Activated T-cell treated with anti-CD3 and anti-CD28 coated beads for 1 hour (primary cell): ENCODE data around the gene SIPA1.

Experiments
- DNase-seq: peaks from one replicate; pipeline ENCODE4 v3.0.0-alpha.2; 2020; ENCODE audit warnings: low read depth

SIPA1 gene, protein sequence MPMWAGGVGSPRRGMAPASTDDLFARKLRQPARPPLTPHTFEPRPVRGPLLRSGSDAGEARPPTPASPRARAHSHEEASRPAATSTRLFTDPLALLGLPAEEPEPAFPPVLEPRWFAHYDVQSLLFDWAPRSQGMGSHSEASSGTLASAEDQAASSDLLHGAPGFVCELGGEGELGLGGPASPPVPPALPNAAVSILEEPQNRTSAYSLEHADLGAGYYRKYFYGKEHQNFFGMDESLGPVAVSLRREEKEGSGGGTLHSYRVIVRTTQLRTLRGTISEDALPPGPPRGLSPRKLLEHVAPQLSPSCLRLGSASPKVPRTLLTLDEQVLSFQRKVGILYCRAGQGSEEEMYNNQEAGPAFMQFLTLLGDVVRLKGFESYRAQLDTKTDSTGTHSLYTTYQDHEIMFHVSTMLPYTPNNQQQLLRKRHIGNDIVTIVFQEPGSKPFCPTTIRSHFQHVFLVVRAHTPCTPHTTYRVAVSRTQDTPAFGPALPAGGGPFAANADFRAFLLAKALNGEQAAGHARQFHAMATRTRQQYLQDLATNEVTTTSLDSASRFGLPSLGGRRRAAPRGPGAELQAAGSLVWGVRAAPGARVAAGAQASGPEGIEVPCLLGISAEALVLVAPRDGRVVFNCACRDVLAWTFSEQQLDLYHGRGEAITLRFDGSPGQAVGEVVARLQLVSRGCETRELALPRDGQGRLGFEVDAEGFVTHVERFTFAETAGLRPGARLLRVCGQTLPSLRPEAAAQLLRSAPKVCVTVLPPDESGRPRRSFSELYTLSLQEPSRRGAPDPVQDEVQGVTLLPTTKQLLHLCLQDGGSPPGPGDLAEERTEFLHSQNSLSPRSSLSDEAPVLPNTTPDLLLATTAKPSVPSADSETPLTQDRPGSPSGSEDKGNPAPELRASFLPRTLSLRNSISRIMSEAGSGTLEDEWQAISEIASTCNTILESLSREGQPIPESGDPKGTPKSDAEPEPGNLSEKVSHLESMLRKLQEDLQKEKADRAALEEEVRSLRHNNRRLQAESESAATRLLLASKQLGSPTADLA

DNA sequence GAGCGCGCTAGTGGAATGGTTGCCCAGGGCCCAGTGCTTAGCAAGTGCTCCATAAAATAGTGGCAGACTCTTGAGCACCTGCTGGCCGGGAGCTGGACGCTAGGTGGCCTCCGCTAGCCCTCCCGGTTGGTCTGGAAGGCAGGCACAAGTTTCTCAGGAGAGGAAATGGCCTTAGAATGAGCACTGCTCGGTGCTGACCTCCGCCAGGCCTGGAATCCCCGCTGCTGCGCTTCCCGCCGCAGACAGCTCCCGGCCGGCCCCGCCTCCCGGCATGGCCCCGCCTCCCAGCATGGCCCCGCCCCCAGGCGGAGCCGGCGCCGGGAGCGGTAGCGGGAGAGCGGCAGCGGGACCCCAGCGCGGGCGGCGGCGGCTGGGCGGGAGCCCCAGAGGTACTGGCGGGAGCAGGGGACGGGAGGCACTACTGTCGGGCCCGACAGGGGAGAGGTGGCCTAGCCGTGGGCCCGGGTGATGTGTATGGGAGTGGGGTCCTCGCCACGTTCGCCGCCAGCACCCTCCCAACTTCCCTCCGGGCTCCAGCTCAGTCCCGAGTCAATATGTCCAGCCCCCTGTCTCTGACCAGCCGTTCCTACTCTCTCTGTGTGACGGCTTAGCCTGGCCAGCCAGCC, at the start of gene SIPA1:
TSS of gene SIPA1 (plus strand) at position 308 of the 626 bp plus-strand sequence. CDS start 2,821 bp downstream, outside the sequence.
- DNase-seq: peak; percentile 66

DNA sequence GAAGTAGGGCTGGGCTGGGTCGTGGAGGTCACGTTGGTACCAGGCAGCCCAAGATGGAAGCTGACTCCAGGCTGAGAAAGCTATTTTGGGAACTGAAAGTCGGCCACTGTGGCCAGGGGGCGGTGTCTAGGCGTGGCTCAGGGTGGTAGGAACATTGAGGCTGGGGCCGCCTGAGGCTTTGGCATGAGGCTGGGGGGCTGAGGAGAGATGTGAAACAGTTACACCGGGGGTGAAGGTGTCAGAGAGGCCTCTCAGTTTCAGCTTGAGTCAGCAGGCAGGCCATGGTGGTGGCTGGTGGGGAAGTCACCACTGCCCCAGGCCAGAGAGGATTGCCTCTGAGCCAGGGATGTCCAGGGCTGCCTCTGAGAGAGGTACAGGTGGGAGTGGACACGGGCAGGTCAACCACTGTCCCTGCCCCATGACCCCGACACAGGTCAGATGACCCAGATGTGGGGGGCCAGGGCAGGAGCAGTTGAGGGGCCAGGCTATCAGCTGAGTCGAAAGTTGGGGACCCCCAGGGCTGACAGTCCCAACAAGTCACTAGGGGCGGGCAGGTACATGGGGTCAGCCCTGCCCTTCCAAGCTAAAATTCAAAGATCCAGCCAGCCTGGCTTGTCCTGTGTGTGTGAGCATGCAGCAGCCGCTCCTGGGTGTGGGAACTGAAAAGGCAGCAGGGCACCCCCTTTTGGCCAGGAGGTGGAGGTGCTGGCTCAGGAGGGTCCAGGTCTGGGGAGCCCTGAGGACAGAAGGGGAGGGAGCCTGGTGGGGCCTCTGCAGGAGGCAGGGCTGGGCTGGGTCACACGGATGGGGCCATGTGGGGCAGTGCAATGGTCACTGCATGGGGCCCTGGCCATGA, 49.5 kb upstream of the SIPA1 start:
- peak; percentile 61 for DNase-seq

DNA sequence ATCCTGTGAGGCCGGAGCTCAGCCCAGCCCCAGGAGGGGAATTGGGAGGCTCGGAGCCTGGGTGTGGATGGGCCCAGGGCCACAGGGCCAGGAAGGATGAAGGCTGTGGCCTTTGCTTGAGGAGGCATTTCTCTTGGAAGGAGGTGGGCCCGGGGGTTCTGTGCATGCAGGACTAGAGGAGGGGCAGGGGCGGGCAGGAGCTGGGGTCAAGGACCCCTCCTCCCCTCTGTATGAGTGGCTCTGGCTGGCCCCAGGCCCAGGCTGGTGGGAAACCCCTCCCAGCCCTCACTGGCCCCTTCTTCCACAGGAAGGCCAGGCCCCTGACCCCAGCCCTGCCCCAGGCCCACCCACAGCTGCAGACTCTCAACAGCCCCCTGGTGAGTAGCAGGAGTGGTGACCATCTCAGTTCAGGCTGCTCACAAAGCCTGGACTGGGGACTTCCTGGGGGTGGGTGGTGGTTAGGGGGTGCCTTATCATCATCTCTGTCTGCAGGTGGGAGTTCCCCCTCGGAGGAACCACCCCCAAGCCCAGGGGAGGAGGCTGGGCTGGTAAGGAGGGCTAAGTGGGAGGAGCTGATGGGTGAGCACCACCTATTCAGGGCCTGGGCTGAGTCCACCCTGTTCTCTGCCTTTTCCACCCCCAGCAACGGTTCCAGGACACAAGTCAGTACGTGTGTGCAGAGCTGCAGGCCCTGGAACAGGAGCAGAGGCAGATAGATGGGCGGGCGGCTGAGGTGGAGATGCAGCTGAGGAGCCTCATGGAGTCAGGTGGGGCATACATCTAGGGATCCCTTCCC, 48.3 kb upstream of the SIPA1 start:
- DNase-seq: no peak

DNA sequence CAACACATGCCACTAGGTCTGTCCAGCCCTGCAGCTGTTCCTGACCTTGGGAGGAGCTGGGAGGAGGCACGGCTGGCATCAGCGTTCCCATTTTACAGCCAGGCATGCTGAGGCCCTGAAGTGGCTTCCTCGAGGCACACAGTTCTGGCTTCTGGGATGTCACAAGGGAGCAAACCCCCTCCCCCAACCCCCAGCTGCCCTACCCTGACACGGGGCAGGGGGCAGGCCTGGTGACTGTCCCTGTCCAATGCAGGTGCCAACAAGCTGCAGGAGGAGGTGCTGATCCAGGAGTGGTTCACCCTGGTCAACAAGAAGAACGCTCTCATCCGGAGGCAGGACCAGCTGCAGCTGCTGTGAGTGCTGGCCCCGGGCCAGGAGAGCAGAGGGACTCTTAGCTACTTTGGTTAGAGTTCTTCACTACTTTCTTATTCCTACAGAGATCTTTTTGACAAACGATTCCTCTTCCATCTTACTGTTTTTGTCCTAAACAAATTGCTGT, 47.6 kb upstream of the SIPA1 start:
- no peak for DNase-seq

DNA sequence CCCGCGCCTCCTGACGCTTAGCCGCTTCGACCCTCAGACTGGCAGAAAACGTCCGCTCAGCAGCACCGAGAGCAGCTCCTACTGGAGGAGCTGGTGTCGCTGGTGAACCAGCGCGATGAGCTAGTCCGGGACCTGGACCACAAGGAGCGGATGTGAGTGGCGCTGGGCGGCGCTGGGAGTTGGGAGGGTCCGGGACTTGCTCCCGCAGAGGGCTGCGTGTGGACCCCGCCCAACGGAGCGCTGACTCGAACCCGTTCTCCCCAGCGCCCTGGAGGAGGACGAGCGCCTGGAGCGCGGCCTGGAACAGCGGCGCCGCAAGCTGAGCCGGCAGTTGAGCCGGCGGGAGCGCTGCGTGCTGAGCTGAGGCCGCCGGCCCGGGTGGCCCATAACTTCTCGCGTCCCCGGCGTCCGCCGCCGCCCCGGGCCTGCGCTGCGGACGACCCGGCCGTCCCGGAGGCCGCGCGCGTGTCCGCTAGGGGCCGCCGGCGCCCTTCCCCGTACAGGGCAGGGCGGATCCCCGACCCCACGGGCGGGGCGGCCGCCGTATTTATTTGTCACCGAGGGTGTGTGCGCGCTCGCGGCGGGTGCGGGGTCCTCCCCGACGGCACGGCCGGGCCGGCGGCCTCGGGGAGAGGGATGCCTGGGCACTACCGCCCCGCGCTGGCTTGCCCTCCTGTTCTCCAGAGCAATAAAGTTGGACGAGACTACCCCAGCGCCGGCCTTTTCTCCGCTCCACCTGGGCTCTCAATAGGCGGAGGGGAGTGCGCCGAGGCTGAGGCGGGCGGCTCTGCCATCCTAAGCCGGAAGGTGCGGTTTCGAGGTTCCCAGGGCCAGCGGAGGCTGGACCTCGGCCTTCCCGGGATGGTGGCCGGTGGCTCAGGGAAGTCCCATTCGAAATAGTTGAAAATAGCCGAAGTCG, 45.7 kb upstream of the SIPA1 start:
- DNase-seq: no peak

DNA sequence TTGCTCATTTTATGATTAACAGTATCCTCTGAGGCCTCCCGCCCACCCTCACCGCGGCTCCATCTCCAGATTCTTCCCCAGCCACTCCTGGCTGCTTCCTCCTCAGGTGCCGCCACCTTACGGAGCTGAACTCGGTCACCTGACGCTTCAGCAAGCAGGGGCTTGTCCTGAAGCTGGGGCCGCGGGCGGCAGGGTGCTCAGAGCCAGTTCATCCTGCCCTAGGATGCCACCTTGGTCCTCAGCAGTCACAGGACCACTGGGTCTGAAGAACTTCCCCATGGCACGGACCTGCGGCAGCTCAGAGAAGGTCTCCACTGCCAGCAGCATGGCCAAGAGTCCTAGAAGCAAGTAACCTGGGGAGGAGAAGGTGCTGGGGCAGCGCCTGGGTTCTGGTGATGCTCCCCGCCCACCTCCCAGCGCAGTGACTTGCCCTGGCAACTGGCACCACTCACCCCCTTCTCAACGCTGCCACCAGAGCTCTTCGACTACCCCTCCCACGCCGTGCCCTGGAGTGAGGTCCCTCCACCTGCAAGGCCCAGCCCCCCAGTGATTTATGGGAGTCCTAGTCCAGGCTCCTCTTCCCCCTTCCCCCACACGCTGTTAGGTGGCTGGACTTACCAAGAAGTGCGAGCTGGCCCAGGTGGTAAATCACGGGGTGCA, 44.9 kb upstream of the SIPA1 start:
- DNase-seq: no peak

DNA sequence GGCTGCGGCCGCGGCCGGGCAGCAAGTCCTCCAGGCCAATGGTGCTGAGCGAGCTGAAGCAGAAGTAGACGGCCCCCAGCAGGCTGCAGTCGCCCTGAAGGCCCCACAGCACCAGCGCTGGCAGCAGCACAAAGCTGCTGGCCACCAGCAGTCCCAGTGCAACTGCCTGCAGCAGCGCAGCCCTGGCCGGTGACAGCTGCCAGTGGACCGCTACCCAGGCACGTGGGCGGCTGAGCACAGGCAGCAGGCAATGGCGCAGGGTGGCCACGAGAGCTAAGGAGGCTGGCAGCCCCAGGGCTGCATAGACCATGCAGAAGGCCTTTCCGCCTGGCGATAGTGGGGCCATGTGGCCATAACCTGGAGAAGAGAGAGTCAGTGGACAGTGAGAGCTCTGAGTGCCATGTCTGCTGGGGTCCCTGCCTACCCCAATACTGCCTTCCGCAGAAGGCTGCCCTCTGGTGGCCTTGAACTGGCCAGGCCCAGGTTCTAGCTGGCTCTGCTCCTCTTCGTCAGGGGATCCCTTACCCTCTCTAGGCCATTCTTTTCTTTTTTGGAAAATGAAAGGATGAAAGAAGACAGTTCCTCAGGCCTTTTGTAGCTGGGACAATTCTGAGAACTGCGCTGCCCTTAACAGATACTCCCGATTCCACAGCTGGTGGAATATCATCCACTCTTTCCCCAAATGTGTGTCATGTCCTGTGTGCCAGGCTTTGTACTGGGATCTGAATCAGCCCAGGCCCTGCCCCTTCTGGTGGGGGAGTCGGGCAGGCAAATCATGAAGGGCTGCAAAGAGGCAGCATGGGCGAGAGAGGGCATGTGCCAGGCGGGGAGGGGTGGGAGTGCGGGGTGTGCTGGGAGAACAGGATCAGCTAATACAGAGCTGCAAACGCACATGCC, 44.1 kb upstream of the SIPA1 start:
- DNase-seq: no peak

DNA sequence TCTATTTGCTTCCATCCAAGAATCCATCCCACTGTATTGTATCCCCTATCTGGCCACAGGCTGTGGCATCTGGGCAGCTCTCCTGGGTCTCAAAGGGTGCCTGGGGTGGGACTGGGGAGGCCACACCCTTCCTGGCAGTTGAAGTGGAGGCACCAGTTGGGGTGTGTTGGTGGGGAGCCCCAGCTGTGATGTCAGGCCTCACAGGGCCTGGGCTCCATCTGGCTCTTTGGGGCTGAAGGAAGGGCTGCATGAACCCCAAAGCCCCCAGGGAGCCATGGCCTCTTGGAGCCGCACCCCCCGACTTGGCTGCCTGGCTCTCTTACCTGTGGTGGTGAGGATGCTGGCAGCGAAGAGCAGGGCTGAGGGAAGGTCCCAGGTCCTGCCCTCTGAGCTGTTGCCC, 42.8 kb upstream of the SIPA1 start:
- no peak for DNase-seq

DNA sequence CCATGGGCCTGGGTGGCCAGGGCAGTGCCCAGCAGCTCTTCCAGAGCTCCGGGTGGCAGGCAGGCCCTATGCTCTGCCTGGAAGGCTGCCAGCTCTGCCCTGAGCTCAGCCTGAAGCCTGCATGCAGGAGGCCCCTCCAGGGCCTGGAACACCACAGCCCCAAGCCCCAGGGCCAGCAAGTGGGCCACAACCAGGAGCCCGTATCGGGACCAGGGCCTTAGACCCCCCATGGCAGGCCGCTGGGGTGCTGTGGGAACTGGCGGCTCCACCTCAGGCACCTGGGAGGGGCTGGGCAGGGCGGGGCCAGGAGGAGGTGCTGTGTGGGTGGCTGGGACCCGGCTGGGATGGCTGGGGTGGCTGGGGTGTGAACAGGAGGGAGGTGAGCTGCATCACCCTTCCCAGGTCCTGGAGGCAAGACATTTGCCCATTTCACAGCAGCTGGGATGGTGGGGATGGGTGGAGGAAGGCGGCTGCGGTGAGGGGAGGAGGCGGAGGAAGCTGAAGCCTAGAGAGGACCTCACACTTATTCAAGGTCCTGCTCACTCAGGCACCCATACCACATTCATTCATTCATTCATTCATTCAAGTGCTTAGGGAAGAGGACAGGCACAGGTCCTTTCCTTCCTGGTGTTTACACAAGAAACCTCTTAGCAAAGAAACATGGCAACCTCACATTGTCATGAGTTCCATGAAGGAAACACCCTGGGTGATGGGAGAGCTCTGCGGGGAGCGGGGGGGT, 42.2 kb upstream of the SIPA1 start, which contains the start of gene KCNK7:
TSS of gene KCNK7 (minus strand) at position 258 of the 739 bp plus-strand sequence. CDS start at position 230, 28 bp downstream.
- DNase-seq: no peak

DNA sequence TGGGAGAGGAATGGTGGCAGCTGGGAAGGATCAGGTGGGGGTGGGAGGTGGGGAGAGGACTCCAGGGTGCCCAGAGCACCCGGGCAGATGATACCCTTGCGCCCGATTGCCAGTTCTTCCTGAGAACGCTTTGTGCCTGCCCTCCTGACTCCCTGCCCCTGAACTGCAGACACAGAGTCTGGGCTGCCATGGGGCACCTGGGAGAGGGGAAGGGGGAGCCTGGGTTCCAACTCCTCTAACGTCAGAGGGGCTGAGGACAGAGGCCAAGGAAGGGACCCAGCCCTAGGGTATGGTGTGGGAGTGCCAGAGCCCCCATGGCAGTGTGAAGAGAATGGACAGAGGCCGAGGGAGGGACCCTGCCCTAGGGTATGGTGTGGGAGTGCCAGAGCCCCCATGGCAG, 41.4 kb upstream of the SIPA1 start:
- DNase-seq: no peak

DNA sequence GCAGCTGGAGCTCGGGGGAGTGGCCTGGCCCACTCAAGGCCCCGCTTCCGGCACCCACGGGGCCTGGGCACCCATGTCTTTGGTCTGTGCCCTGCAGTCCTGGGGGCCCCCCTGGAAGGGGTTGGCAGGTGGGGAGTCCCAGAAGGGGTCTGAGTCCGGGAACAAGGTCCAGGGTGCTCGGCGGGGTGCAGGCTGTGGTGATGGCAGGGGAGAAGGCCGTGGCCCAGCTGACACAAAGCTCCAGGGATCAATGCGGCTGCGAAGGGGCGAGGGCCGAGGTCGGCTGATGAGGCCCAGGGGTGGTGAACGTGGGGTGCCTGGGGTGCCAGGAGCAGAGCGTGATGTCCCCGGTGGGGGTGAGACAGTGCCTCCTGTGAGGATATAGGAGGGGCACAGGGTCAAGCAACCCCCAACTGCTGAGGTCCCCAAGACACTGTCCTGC, 39.6 kb upstream of the SIPA1 start:
- no peak for DNase-seq

DNA sequence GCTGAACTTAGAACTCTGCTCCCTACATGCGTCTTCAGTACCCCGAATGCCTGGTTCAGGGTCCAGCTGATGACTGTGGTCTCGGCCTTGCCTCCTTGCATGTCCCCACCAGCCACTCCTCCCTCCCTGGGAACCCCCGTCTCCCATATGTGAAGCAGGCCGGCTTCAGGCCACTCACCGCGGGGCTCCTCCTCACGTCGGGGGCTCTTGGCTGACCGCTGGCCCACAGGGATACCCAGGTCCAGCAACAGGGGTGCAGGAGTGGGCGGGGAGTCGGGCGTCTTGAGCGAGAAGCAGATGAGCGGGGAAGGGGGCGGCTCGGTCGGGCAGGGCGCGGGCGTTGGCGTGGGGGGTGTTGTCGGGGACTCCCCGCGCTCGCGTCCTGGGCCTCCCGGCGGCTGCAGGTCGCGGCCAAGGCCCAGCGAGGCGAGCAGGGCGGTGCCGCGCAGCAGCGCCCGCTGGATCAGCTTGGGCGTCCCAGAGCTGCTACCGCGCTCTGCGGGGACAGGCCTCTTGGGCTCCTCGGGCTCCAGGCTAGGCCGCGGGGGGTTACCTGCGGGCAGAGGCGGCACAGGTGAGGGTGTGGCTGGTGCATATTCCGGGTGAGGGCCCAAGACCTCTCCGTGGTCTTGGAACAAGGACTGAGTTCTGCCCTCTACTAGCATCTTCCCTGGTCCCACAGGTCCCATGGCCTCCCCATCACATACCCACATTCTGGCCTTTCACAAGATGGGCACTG, 38.5 kb upstream of the SIPA1 start:
- no peak for DNase-seq

DNA sequence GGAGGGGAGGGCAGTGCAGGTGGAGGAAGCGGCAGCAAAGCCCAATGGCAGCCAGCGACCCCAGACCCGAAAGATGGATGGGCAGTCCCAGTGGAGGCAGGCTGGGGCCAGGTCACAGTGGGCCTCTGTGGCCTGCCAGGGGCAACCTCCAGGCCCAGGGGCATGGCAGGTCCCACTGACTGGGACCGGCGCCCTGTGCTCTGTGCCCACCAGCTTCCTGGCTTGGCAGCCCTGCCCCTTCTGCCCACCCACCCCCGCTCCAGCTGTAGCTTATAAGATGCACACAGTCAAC, 38.0 kb upstream of the SIPA1 start:
- DNase-seq: no peak

DNA sequence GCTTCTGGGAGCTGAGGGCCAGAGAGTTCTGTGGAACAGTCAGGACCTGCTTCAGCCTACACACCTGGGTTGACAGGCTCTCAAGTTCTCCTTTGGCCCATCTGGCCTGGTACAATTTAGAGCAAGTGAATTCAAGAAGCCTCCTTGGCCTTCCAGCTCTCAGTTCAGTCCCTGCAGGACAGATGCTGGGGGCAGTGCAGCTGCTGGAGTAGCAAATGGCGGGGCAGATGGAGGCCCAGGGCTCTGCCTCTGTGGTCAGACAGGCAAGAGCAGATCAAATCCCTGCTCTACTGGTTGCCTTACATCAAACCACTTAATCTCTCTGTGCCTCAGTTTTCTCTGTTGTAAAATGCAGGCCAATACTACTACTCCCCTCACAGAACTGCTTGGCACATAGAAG, 33.6 kb upstream of the SIPA1 start:
- DNase-seq: no peak

DNA sequence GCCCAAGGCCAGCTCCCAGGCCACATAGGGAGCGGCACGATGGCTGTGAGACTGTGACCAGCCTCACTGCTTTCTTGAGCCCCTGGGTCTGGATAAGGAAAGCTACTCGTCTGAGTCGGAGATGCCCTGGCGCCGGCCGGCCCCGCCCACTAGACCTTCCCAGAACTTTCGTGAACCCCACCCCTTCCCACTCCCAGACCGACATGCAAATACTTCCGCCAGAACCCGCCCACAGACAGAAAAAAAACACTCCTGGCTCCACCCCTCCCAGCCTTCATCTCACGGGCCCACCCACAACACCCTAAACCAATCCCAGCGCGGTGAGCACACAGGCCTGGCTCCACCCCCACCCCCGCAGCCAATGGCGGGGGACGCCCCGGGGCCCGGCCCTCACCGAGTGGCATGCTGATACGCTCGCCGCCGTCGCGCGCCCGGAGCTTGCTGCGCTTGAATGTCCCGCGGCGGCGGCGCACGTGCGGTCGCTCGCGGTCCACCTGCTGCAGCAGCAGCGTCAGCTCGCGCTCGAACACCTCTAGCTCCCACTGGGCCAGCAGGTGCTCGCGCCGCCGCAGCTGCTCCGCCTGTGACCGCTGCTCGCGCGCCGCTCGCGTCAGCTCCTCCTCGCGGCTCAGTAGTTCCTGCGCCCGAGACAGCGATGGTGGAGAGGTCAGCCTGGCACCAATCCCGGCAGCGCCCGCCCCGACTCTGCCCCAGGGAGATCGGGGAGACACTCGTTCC, 30.9 kb upstream of the SIPA1 start:
- DNase-seq: no peak
